H1 (cell line): Measurements from ENCODE around the gene AKIRIN2. TPM values are rescaled to one million over a fixed set of nuclear protein-coding genes. Genes with fewer than 3 reads are reported as not detected.
A peak's percentile ranks its signal among the peaks of the same experiment; 100 is the strongest.

Experiments used
- CREB1 ChIP-seq: IDR thresholded peaks from 2 replicates; pipeline ENCODE4 v1.6.1; 2012; ENCODE audit warnings: inconsistent platforms
- GABPA ChIP-seq: IDR thresholded peaks from 2 replicates; pipeline ENCODE4 v1.6.1; 2011; ENCODE audit warnings: mild to moderate bottlenecking, low read length, moderate library complexity, borderline replicate concordance; ENCODE audit not compliant: insufficient read depth
- GTF2F1 ChIP-seq: IDR thresholded peaks from 2 replicates; pipeline ENCODE4 v1.6.1; 2012; ENCODE audit warnings: low read depth, low read length, improper control_type of control experiment, borderline replicate concordance
- HDAC6 ChIP-seq: IDR thresholded peaks from one replicate; pipeline ENCODE4 v1.7.1; 2012; ENCODE audit warnings: low read depth, mild to moderate bottlenecking, inconsistent platforms, low read length, moderate library complexity
- JUN ChIP-seq: IDR thresholded peaks from 2 replicates; pipeline ENCODE4 v1.6.1; 2011; ENCODE audit warnings: low read depth, mild to moderate bottlenecking, improper control_type of control experiment, low read length
- KDM4A ChIP-seq: IDR thresholded peaks from one replicate; pipeline ENCODE4 v1.7.1; 2012; ENCODE audit warnings: low read depth, mild to moderate bottlenecking, moderate library complexity, low read length, inconsistent platforms; ENCODE audit not compliant: severe bottlenecking
- NANOG ChIP-seq: IDR thresholded peaks from 2 replicates; pipeline ENCODE4 v1.6.1; 2011; ENCODE audit warnings: low read length, low read depth, mild to moderate bottlenecking, inconsistent platforms; ENCODE audit not compliant: insufficient read depth, poor library complexity, severe bottlenecking
- NRF1 ChIP-seq: IDR thresholded peaks from 2 replicates; pipeline ENCODE4 v1.6.1; 2011; ENCODE audit warnings: mild to moderate bottlenecking, low read depth, low read length, improper control_type of control experiment
- POLR2AphosphoS5 ChIP-seq: IDR thresholded peaks from 2 replicates; pipeline ENCODE4 v1.6.1; 2011; ENCODE audit warnings: low read depth, low read length
- POU5F1 ChIP-seq: IDR thresholded peaks from 2 replicates; pipeline ENCODE4 v1.6.1; 2011; ENCODE audit warnings: low read depth, mild to moderate bottlenecking, low read length, moderate library complexity
- SAP30 ChIP-seq: fragments of 300-600 bp; sonication (generic); IDR thresholded peaks from 2 replicates; pipeline ENCODE4 v1.7.1; 2012; ENCODE audit warnings: low read length, moderate library complexity, mild to moderate bottlenecking, inconsistent platforms; ENCODE audit not compliant: insufficient read depth, insufficient replicate concordance
- SIN3A ChIP-seq, 2 experiments: IDR thresholded peaks in 1 of 2; conservative IDR thresholded peaks in 1 of 2; 2 replicates each; pipeline ENCODE4 v1.6.1; 2011 to 2012; ENCODE audit warnings: low read length in 2 of 2, improper control_type of control experiment in 1 of 2, low read depth in 1 of 2, mild to moderate bottlenecking in 1 of 2
- SP1 ChIP-seq: IDR thresholded peaks from 2 replicates; pipeline ENCODE4 v1.6.1; 2011; ENCODE audit warnings: low read depth, low read length
- SP2 ChIP-seq: IDR thresholded peaks from 2 replicates; pipeline ENCODE4 v1.6.1; 2012; ENCODE audit warnings: mild to moderate bottlenecking, low read length, inconsistent platforms
- SRF ChIP-seq: IDR thresholded peaks from 2 replicates; pipeline ENCODE4 v1.6.1; 2011; ENCODE audit warnings: mild to moderate bottlenecking, low read depth, low read length, moderate library complexity
- TAF1 ChIP-seq: IDR thresholded peaks from 2 replicates; pipeline ENCODE4 v1.6.1; 2011; ENCODE audit warnings: mild to moderate bottlenecking, low read depth, low read length
- TAF7 ChIP-seq: optimal IDR thresholded peaks from 2 replicates; pipeline ENCODE3; 2011; ENCODE audit warnings: low read depth, mild to moderate bottlenecking, inconsistent platforms, low read length, moderate library complexity, borderline replicate concordance
- TBP ChIP-seq: IDR thresholded peaks from 2 replicates; pipeline ENCODE4 v1.6.1; 2011; ENCODE audit warnings: low read depth, low read length, improper control_type of control experiment
- TCF12 ChIP-seq: IDR thresholded peaks from 2 replicates; pipeline ENCODE4 v1.6.1; 2011; ENCODE audit warnings: low read depth, mild to moderate bottlenecking, low read length
- polyA plus RNA-seq, 7 experiments: library from polyadenylated mRNA; depleted of rRNA in 3 of 7; stranded (reverse) in 5 of 7; unstranded in 2 of 7; fragments of >200 nt in 5 of 7; fragments of 200-250 nt in 2 of 7; gene quantifications; 1 replicate in 5 of 7; 2 replicates in 1 of 7; 4 replicates in 1 of 7; pipeline versions ENCODE4 v1.2.1 to v1.2.3, GENCODE V29; 2011 to 2013; ENCODE audit warnings: missing spikeins in 2 of 7, mixed read lengths in 2 of 7
- total RNA-seq: library from RNA; stranded (reverse); fragmentation: NEBNext Ultra II Directional; extraction: Animal tissue kit (Norgen Biotek cat#: 25700); gene quantifications from 2 replicates; pipeline ENCODE4 v1.2.1, GENCODE V29; 2021
- TF ChIP-seq, protein P1 (sequence below): IDR thresholded peaks from 2 replicates; pipeline ENCODE4 v1.6.1; 2012; ENCODE audit warnings: inconsistent platforms
- TF ChIP-seq, protein P2 (sequence below): IDR thresholded peaks from 2 replicates; pipeline ENCODE4 v1.6.1; 2012; ENCODE audit warnings: inconsistent platforms
- TF ChIP-seq, protein P3 (sequence below): IDR thresholded peaks from 2 replicates; pipeline ENCODE4 v1.6.1; 2011; ENCODE audit warnings: low read length, improper control_type of control experiment

AKIRIN2 gene
- total and polyA plus RNA-seq, 2 of the 8 experiments (the other 6 are each of a cell fraction or from before 2014, with no cell fraction given), result 35.6 to 75.3 TPM

DNA sequence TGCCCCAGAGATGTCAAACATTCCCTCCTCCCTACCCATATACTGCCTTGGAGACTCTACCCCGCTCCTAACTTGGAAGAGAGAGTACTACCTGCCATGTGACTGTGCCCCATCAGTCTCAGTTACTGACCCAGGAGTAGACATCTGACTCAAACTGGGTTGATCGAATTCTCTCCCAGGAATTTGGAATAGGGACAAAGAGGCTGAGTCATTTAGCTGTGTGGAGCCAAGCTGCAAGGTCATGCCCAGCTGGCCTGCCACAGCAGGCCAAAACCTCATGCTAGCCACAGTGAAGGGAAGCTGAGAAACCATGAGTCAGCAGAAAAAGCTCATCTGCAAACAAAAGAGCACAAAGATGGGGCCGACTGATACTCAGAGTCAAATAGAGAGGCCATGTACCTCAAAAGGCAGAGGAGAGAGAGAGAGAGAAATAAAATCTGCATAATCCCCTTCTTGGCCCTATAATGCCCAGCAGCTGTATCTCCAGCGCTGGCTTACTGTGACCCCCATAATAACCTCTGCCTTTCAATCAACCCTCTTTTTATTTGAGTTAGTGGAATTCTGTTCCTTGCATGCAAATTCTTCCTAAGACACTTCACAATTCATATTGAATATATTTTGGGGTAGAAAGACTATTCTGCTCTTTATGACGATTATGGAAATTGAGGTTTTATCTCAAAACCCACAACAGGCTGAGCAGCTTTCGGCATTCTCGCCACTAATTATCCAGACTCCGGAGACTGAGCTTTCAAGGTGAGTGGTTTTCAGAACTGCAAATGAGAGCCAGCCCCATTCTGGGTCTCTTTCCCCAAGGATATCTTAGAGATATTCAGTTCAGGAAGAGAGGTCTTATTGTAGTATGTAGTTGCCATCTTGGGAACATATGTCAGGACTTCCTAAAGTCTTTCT lies 21.4 kb upstream of the AKIRIN2 start (continued):
- TF ChIP-seq TAF7 (no peak), TCF12 (peak; percentile 77; the same call in 1 of the 2 replicates), JUN (peak; percentile 54; the same call in 1 of the 2 replicates), SIN3A (conservative IDR thresholded peaks at IDR 0.05 in 1 of 2, IDR thresholded peaks at IDR 0.05 in 1 of 2; ENCODE audit: low read depth in 1 of 2, low read length in 2 of 2) (peak; percentile 91 to 95; a peak in 3 of 4 replicates), SAP30 (no peak), SP1 (no peak), SRF (no peak), CREB1 (no peak), NRF1 (no peak), POLR2AphosphoS5 (no peak), TAF1 (peak; percentile 66; the same call in 1 of the 2 replicates), POU5F1 (no peak), HDAC6 (no peak), GABPA (no peak), GTF2F1 (no peak), SP2 (no peak), TBP (no peak), KDM4A (no peak), NANOG (no peak)
- TF ChIP-seq, protein P1, sequence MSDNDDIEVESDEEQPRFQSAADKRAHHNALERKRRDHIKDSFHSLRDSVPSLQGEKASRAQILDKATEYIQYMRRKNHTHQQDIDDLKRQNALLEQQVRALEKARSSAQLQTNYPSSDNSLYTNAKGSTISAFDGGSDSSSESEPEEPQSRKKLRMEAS, result peak; percentile 82
- TF ChIP-seq, protein P2, sequence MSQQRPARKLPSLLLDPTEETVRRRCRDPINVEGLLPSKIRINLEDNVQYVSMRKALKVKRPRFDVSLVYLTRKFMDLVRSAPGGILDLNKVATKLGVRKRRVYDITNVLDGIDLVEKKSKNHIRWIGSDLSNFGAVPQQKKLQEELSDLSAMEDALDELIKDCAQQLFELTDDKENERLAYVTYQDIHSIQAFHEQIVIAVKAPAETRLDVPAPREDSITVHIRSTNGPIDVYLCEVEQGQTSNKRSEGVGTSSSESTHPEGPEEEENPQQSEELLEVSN, result peak; percentile 41; the same call in 1 of the 2 replicates
- TF ChIP-seq, protein P3, sequence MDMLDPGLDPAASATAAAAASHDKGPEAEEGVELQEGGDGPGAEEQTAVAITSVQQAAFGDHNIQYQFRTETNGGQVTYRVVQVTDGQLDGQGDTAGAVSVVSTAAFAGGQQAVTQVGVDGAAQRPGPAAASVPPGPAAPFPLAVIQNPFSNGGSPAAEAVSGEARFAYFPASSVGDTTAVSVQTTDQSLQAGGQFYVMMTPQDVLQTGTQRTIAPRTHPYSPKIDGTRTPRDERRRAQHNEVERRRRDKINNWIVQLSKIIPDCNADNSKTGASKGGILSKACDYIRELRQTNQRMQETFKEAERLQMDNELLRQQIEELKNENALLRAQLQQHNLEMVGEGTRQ, result no peak
